ENCODE results near the gene AGAP1. TPM values are rescaled to one million over a fixed set of nuclear protein-coding genes. Genes with fewer than 3 reads are reported as not detected.

The AGAP1 gene
- total and polyA plus RNA-seq, 2 donors from 2014 or later = 8.1 to 44.5 TPM

DNA sequence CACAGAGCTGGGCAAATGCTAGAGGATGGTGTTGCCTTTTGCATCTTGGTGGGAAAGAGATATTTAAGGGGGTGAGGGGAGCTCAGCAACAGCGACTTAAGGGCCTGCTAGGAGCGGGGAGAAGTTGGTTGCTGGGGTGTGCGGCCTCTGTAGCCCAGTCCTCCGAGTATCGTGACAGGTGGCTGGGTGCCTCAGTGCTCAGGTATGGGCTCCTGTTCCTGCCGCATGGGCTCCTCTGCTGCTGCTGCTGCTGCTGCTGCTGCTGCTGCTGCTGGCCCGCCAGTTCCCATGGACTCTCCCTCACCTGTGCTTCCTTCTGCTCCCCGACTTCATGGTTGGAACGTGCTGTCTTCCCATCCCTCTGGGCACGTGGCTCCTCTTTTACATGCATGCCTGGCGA is 22.0 kb downstream of the AGAP1 start:
- peaks cover 8 to 39% (median 34%) of the 10 kb centered on the region in 3 donors for H3K4me1 ChIP-seq (ENCODE audit: control insufficient read depth in 2 of 3, insufficient read depth in 2 of 3, low read depth in 1 of 3, low read length in 3 of 3)
- no peak overlapping the region for H3K4me3 ChIP-seq (ENCODE audit: low read length in 3 of 3)
- no peak overlapping the region for H3K27ac ChIP-seq (ENCODE audit: low read depth in 2 of 2, low read length in 2 of 2)
- intact Hi-C loops (cut with DNase I) = no loop called here
- H3K36me3 ChIP-seq (ENCODE audit: control insufficient read depth in 2 of 3, insufficient read depth in 3 of 3, low read length in 3 of 3) = no peaks in the 10 kb centered on the region
- TF ChIP-seq, protein P1, sequence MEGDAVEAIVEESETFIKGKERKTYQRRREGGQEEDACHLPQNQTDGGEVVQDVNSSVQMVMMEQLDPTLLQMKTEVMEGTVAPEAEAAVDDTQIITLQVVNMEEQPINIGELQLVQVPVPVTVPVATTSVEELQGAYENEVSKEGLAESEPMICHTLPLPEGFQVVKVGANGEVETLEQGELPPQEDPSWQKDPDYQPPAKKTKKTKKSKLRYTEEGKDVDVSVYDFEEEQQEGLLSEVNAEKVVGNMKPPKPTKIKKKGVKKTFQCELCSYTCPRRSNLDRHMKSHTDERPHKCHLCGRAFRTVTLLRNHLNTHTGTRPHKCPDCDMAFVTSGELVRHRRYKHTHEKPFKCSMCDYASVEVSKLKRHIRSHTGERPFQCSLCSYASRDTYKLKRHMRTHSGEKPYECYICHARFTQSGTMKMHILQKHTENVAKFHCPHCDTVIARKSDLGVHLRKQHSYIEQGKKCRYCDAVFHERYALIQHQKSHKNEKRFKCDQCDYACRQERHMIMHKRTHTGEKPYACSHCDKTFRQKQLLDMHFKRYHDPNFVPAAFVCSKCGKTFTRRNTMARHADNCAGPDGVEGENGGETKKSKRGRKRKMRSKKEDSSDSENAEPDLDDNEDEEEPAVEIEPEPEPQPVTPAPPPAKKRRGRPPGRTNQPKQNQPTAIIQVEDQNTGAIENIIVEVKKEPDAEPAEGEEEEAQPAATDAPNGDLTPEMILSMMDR (IDR thresholded peaks at IDR 0.05; ENCODE audit: borderline replicate concordance, extremely low read depth, insufficient read depth) = no peak
- DNase-seq = no peak
- peaks cover 0 to 3% (median 0%) of the 10 kb centered on the region in 3 donors for H3K9me3 ChIP-seq (ENCODE audit: control insufficient read depth in 2 of 3, insufficient read depth in 1 of 3, low read length in 3 of 3)
- H3K27me3 ChIP-seq (ENCODE audit: control insufficient read depth, insufficient read depth, low read length) = no peaks in the 10 kb centered on the region
- FAIRE-seq = no peak
- no peak overlapping the region for H3K9ac ChIP-seq (ENCODE audit: low read length in 3 of 3)

DNA sequence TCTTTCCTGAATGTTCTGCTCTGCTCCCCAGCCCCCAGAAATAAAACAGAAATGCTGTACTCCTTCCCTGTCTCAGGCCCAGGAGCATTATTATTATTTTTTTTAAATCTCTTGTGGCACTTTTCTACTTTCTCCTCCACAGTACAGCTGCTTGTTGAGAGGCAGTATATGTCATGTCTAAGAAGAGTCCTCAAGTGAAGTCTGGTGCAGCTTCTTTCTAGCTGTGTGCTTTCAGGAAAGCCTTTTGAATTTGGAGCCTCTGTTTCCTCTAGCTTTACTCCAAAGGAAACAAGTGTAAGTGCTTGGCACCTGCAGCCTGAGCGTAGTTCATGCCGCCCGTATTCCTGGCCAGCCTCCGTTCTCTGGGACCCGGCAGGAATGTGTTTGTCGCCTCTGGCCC is 22.4 kb downstream of the AGAP1 start:
- FAIRE-seq (no peak), DNase-seq (no peak)
- no peak overlapping the region for H3K27ac ChIP-seq (ENCODE audit: low read depth in 2 of 2, low read length in 2 of 2)
- H3K9me3 ChIP-seq (ENCODE audit: control insufficient read depth in 2 of 3, insufficient read depth in 1 of 3, low read length in 3 of 3) = peaks cover 0 to 3% (median 0%) of the 10 kb centered on the region in 3 donors
- H3K27me3 ChIP-seq (ENCODE audit: control insufficient read depth, insufficient read depth, low read length) = no peaks in the 10 kb centered on the region
- H3K36me3 ChIP-seq (ENCODE audit: control insufficient read depth in 2 of 3, insufficient read depth in 3 of 3, low read length in 3 of 3) = no peaks in the 10 kb centered on the region
- H3K4me1 ChIP-seq (ENCODE audit: control insufficient read depth in 2 of 3, insufficient read depth in 2 of 3, low read depth in 1 of 3, low read length in 3 of 3) = peaks cover 8 to 35% (median 30%) of the 10 kb centered on the region in 3 donors
- H3K4me3 ChIP-seq (ENCODE audit: low read length in 3 of 3) = no peak overlapping the region
- intact Hi-C loops (cut with DNase I) = no loop called here
- H3K9ac ChIP-seq (ENCODE audit: low read length in 3 of 3) = no peak overlapping the region
- TF ChIP-seq, protein P1 (IDR thresholded peaks at IDR 0.05; ENCODE audit: borderline replicate concordance, extremely low read depth, insufficient read depth) = no peak

DNA sequence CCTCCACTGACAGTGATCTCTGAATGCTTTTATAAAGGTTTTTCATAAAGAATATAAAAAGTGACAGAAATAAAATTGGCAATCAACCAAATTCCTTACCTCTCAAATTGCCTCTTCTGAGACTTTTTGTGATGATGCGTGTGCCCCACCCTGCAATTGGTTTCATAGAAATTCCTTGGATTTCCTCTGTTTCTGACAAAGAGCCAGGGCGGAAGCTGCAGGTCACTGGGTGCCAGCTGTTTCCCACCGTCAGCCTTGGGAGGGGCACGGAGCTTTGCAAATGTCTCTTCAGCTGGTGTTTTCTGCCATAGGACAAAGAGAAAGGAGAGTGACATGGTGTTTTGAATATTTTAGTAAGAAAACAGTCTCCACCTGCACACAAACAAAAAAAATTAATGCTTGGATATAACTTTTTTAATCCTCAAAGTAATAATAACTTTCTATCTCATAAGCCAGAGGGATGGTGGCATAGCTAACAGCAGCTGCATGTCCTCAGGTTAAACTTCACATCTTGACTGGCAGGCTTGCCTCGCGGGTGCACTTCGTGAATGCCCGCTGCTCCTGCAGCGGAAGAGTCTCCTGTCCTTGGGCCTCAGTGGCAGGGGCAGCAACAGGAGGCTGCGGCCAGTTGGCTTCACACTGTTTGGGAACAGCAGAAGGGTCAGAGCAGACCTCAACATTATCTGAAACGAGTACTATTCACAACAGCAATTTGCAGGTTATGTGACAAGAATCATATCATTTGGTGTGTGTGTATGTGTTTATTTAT is 24.7 kb downstream of the AGAP1 start:
- peak in 1 of 5 donors; percentile 57 for DNase-seq
- Histone ChIP-seq H3K4me1 (ENCODE audit: control insufficient read depth in 2 of 3, insufficient read depth in 2 of 3, low read depth in 1 of 3, low read length in 3 of 3) (peaks cover 3 to 36% (median 20%) of the 10 kb centered on the region in 3 donors), H3K27me3 (ENCODE audit: control insufficient read depth, insufficient read depth, low read length) (no peaks in the 10 kb centered on the region), H3K4me3 (ENCODE audit: low read length in 3 of 3) (no peak overlapping the region), H3K36me3 (ENCODE audit: control insufficient read depth in 2 of 3, insufficient read depth in 3 of 3, low read length in 3 of 3) (no peaks in the 10 kb centered on the region), H3K9ac (ENCODE audit: low read length in 3 of 3) (no peak overlapping the region), H3K9me3 (ENCODE audit: control insufficient read depth in 2 of 3, insufficient read depth in 1 of 3, low read length in 3 of 3) (no peaks in the 10 kb centered on the region), H3K27ac (ENCODE audit: low read depth in 2 of 2, low read length in 2 of 2) (no peak overlapping the region)
- TF ChIP-seq, protein P1 (IDR thresholded peaks at IDR 0.05; ENCODE audit: borderline replicate concordance, extremely low read depth, insufficient read depth) = no peak
- intact Hi-C loops (cut with DNase I) = no loop called here
- FAIRE-seq = no peak

All from kidney (tissue), 14 donors.